ENCODE measurements around the gene CYP2J2.
A peak's percentile ranks its signal among the peaks of the same experiment; 100 is the strongest.
"Not testable (repeated sequence)": the region's sequence is repeated elsewhere in the genome, so short reads cannot be mapped to it uniquely, and the experiment has no call there.

CYP2J2 gene

GRCh38 chr1:59926381-59927123 is at the start of gene CYP2J2:
TSS of gene CYP2J2 (minus strand) at chr1:59926773. CDS start at chr1:59926746, 27 bp downstream.
- peak; percentile 51 for DNase-seq

GRCh38 chr1:59973719-59974118 is 47.1 kb upstream of the CYP2J2 start:
- no peak for DNase-seq

GRCh38 chr1:59972216-59972927 is 45.8 kb upstream of the CYP2J2 start:
- DNase-seq = peak; percentile 97

GRCh38 chr1:59971464-59971911 is 44.9 kb upstream of the CYP2J2 start:
- peak; percentile 85 for DNase-seq

- not testable (repeated sequence) for DNase-seq
Observed at GRCh38 chr1:59969542-59970175, 43.1 kb upstream of the CYP2J2 start.

- DNase-seq = not testable (repeated sequence)
Observed at GRCh38 chr1:59968746-59969145, 42.2 kb upstream of the CYP2J2 start.

GRCh38 chr1:59967780-59968179 is 41.2 kb upstream of the CYP2J2 start:
- DNase-seq = no peak

GRCh38 chr1:59967141-59967697 is 40.6 kb upstream of the CYP2J2 start:
- DNase-seq = peak; percentile 69

- DNase-seq = no peak
Observed at GRCh38 chr1:59952065-59952464, 25.5 kb upstream of the CYP2J2 start.

GRCh38 chr1:59949648-59950047 is 23.1 kb upstream of the CYP2J2 start:
- no peak for DNase-seq

- DNase-seq = no peak
Observed at GRCh38 chr1:59948990-59949389, 22.4 kb upstream of the CYP2J2 start.

- DNase-seq = peak; percentile 76
Observed at GRCh38 chr1:59947047-59947938, 20.7 kb upstream of the CYP2J2 start.

- DNase-seq = no peak
Observed at GRCh38 chr1:59945790-59946189, 19.2 kb upstream of the CYP2J2 start.

- no peak for DNase-seq
Observed at GRCh38 chr1:59939393-59939792, 12.8 kb upstream of the CYP2J2 start.

- DNase-seq = no peak
Observed at GRCh38 chr1:59937636-59938210, 11.2 kb upstream of the CYP2J2 start.

GRCh38 chr1:59936358-59936821 is 9.8 kb upstream of the CYP2J2 start:
- no peak for DNase-seq

- no peak for DNase-seq
Observed at GRCh38 chr1:59928996-59929395, 2.4 kb upstream of the CYP2J2 start.

- DNase-seq = no peak
Observed at GRCh38 chr1:59927213-59927612, 640 bp upstream of the CYP2J2 start.

GRCh38 chr1:59924653-59925052 is 1.9 kb downstream of the CYP2J2 start:
- DNase-seq = no peak

GRCh38 chr1:59921258-59921899 is 5.2 kb downstream of the CYP2J2 start:
- DNase-seq = not testable (repeated sequence)

- no peak for DNase-seq
Observed at GRCh38 chr1:59919746-59920145, 6.8 kb downstream of the CYP2J2 start.

All from NCI-H1105 treated with DMSO at 0.1 percent for 48 hours (cell line).